NCI-H345 treated with DMSO at 0.1 percent for 48 hours (cell line): Measurements from ENCODE around the gene LPP.
"Not testable (repeated sequence)": the region's sequence is repeated elsewhere in the genome, so short reads cannot be mapped to it uniquely, and the experiment has no call there.

ENCODE experiments used
- DNase-seq: peaks from one replicate; lab custom pipeline; 2025; ENCODE audit not compliant: unreplicated experiment; lab: John Stamatoyannopoulos, UW

Gene LPP

DNA sequence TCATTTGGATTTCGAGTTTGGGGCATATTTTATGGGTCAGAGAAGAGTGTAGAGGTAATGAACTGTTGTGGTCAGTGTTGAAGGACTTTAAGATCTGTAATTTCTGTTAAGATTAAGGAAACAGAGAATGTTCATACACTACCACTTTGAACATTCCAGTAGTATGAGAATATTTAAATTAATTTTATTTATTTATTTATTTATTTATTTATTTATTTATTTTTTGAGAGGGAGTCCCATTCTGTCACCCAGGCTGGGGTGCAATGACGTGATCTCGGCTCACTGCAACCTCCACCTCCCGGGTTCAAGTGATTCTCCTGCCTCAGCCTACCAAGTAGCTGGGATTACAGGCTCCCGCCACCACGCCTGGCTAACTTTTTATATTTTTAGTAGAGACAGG lies 459.8 kb downstream of the LPP start:
- DNase-seq, result not testable (repeated sequence)

DNA sequence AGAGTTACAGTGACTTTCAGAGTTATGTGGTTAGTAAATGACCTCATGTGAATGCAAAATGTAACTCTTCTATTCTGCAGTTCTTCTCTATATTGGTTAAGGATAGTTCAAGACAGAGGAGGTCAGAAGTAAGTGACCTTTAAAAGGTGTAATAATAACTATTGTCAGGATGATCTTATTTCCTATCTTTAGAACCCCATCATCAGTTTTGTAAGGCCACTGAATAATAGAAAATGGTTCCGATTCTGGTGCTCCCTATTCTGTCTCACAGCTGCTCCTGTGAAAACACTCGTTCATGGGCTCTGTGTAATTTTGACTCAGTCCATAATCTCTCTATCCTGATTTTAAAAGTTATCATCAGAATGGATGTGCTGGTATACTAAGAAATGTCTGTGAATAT lies 463.3 kb downstream of the LPP start:
- DNase-seq, result no peak

DNA sequence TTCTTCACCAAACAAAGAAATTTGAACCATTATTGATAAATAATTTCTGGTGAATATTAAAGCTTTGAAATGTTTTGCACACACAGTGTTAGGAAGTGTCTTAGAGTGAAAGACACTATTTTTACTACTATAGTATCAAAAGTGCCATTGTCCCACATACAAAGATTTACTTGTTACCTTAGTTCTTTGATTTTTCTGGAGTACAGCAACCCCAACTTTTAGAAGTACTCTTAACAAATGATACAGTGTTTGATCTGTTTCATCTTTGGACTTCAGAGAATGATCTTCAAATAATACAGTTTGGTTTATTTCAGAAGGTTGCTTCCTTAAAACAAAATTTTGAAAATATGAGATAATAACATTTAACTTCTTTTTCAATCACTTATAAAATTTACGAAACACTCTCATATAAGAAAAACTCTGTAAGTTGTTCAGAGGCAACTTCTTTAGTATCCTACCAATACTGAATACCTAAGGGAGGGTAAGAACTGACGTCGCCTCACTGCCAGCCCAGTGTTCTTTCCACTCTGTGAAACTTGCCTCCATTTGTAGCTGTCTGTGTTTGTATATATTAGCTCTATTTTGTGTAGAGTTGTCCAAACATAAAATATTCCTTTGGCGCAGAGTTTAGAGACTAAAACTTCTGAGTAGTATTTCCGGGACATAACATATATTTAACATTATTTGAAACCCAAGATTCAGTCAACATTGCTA lies 464.2 kb downstream of the LPP start:
- DNase-seq, result no peak

GRCh38 chr3:188620752-188621151 lies 466.8 kb downstream of the LPP start:
- DNase-seq, result no peak

DNA sequence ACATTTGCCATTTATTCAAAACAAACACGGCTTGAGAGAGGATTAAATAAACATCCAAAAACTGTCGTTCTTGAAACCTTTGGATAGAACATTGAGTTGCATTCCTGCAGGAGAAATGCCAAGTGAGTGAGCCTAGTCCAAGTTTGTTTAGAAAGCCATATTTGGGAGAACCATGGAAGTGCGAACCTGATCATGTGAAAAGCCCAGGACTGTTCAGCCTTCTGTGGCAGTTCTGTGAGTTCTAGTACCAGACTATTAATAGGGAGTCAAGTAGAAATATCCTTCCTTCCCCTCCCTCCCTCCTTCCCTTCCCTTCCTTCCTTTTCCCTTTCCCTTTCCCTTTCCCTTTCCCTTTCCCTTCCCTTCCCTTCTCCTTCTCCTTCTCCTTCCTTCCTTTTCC lies 470.4 kb downstream of the LPP start:
- no peak for DNase-seq

- no peak for DNase-seq
Observed at GRCh38 chr3:188624828-188625227, 470.9 kb downstream of the LPP start.

DNA sequence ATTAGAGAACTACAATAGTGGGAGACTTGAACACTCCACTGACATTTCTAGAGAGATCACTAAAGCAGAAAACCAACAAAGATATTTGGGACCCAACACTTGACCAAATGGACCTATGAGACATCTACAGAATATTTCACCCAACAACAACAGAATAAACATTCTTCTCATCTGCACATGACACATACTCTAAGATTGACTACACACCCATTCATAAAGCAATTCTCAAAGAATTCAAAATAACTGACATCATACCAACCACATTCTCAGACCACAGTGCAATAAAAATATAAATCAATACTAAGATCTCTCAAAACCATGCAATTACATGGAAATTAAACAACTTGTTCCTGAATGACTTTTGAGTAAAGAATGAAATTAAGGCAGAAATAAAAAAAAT lies 473.7 kb downstream of the LPP start:
- DNase-seq, result no peak

GRCh38 chr3:188631291-188632010 lies 477.5 kb downstream of the LPP start:
- DNase-seq, result no peak

DNA sequence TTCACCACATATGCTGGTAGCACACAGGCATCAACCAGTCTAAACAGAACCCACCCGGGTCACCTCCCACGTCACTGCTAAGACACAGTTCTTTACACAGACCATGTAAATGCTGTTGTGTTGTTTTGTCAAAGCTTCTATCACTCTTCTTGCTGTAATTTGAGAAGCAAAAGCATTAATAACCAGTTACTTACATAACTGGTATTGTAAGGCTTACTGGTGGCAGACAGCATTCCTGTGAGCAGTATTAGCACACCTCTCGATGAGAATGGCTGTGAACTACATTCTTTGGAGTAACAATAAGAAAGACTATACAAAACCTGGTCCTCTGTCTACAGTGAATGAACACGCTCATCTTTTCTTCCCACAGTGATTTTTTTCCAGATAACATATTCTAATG lies 479.2 kb downstream of the LPP start:
- no peak for DNase-seq

DNA sequence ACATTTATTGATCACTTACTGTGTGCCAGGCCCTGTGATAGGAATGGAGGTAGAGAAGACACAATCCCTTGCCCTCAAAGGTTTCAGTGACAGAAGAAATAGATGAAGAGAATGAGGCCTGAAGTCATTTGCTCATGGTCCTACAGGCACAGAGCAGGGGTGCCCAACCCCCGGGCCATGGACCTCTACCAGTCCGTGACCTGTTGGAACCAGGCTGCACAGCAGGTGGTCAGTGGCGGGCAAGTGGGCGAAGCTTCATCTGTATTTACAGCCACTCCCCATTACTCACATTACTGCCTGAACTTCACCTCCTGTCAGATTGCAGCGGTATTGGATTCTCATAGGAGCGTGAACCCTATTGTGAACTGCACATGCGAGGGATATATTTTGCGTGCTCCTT lies 480.3 kb downstream of the LPP start:
- DNase-seq, result no peak

GRCh38 chr3:188635258-188636042 lies 481.5 kb downstream of the LPP start:
- peak; percentile 15 for DNase-seq

DNA sequence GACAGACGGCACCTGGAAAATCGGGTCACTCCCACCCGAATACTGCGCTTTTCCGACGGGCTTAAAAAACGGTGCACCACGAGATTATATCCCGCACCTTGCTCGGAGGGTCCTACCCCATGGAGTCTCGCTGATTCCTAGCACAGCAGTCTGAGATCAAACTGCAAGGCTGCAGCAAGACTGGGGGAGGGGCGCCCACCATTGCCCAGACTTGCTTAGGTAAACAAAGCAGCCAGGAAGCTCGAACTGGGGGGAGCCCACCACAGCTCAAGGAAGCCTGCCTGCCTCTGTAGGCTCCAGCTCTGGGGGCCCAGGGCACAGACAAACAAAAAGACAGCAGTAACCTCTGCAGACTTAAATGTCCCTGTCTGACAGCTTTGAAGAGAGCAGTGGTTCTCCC lies 482.3 kb downstream of the LPP start:
- not testable (repeated sequence) for DNase-seq

- no peak for DNase-seq
Observed at GRCh38 chr3:188641076-188641475, 487.1 kb downstream of the LPP start.

DNA sequence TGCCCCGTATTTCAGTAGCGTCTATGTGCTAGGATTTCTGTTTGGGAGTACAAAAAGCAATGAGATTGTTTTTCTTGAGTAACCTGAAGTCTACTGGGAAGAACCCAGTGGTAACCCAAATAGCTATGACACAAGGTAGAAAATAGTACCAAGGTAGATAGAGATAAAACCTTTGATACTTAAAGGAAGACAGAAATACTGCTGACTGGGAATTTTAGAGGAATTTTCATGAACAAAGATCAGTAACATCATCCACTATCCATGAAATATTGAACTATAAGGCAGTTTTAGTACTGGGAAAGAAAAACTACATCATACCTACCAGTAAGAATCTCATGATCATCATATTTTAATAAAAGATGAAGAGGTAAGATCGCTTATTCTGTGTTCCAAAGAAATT lies 489.8 kb downstream of the LPP start:
- no peak for DNase-seq

DNA sequence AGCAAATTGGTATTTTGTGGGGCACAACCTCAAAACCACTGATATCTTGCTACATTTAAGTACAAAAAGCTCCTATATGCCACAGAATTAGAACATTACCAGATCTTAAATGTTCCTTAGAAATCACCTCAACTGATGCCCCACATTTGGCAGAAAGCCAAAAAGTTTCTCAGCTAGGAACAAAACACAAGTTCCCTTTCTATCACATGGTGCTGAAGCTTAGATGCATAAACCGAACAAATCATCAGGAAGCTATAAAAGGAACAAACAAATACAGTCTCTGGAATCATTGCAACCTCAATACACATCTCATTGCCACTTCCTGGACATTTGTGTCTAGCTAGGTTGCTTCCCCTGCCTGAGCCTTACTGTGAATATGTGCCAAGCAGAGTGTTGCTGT lies 492.6 kb downstream of the LPP start:
- no peak for DNase-seq

GRCh38 chr3:188647237-188647636 lies 493.3 kb downstream of the LPP start:
- no peak for DNase-seq

- DNase-seq, result no peak
Observed at GRCh38 chr3:188649521-188649920, 495.6 kb downstream of the LPP start.

GRCh38 chr3:188656196-188656982 lies 502.4 kb downstream of the LPP start:
- DNase-seq, result no peak

- DNase-seq, result no peak
Observed at GRCh38 chr3:188658606-188659005, 504.6 kb downstream of the LPP start.

DNA sequence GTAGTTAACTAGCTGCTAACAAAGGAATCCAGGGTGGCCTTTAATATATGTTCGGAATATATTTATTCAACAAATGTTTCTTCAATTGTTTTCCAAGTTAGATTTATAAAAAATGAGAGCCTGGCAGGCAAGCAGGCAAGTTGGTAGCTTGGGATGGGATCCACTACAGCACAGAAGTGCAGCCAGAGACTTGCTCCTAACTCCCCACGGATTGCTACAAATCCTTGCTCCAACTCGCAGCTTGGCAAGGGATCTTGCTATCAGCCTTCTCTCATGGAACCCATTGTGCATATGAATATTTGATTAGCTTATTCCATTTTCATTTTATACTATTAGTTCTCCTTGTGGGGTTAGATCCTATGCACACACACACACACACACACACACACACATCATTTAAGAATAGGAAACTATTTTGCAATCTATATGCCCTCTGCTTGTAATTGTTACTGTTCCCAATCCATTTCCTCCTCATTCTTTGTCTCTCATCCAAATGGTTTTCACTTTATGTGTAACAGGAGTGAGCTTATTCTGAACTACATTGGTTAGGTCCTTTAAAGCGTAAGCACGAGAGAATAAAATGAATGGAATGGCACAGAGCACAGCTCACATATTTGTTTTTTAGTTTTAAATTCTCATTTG lies 505.6 kb downstream of the LPP start:
- no peak for DNase-seq

DNA sequence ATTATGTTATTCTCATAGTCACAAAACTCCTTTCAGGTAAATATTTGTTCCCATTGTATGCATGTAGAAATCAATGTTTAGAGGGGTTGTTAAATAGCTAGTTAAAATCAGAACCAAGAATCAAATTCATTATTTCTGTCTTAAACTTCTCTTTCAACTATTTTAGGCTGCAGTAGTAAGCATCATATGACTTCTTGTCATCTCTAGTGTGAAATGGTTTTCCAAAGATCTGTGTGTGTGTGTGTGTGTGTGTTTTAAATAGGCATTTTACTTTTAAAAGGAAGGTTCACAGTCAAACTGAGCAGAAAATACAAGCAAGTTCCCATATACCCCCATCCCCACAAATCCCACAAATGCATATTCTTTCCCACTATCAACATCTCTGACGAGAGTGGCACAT lies 506.5 kb downstream of the LPP start:
- no peak for DNase-seq
